A673 (cell line): ENCODE measurements around the gene CDIPT.

Source experiments
- CTCF ChIP-seq: fragments of 300-800, 200-600 bp; sonication (generic); conservative IDR thresholded peaks from 2 replicates; pipeline ENCODE4 v1.5.1; 2017; ENCODE audit warnings: low read depth, mild to moderate bottlenecking, antibody characterized with exemption, low read length, moderate library complexity, mixed read lengths
- EZH2 ChIP-seq: fragments of 200-600 bp; sonication (generic); IDR thresholded peaks from 2 replicates; pipeline ENCODE4 v1.6.1; 2017; ENCODE audit warnings: borderline replicate concordance, low read depth, mild to moderate bottlenecking, mixed read lengths, antibody characterized with exemption, low read length; ENCODE audit not compliant: poor library complexity, severe bottlenecking

GRCh38 chr16:29907973-29908372, 44.9 kb upstream of the CDIPT start:
- TF ChIP-seq CTCF (no peak), EZH2 (no peak)
